Gastroesophageal sphincter (tissue), 4 donors: ENCODE data around the gene LMNTD2. TPM values are rescaled to one million over a fixed set of nuclear protein-coding genes. Genes with fewer than 3 reads are reported as not detected.

ENCODE experiments used
- ATAC-seq: fragments of 150-250 bp; one replicate; pipeline ENCODE4 v1.9.1; 2016; ENCODE audit warnings: mild to moderate bottlenecking, moderate library complexity
- H3K27ac ChIP-seq, 4 donors: fragments of 200-600 bp; sonication (generic) in 3 of 4; 1 replicate in 3 of 4; 2 replicates in 1 of 4; pipeline ENCODE4 v1.5.1; 2016 to 2019
- H3K27me3 ChIP-seq: fragments of 200-600 bp; sonication (generic); one replicate; pipeline ENCODE4 v1.5.1; 2019
- H3K36me3 ChIP-seq, 2 donors: fragments of 200-600 bp; sonication (generic); one replicate each; pipeline ENCODE4 v1.5.1; 2019; ENCODE audit warnings: control low read depth in 1 of 2
- H3K4me1 ChIP-seq, 3 donors: fragments of 200-600 bp; sonication (generic); 1 replicate in 2 of 3; 2 replicates in 1 of 3; pipeline ENCODE4 v1.5.1; 2016 to 2019; ENCODE audit warnings: control low read depth in 2 of 3
- H3K4me3 ChIP-seq, 2 donors: fragments of 200-600 bp; sonication (generic); one replicate each; pipeline ENCODE4 v1.5.1; 2019; ENCODE audit warnings: mild to moderate bottlenecking in 1 of 2, moderate library complexity in 1 of 2
- H3K9me3 ChIP-seq, 3 donors: fragments of 200-600 bp; sonication (generic); one replicate each; pipeline ENCODE4 v1.5.1; 2017 to 2019; ENCODE audit warnings: control low read depth in 2 of 3
- CTCF ChIP-seq, 4 experiments: fragments of 200-600 bp in 2 of 4; fragments of 450-650 bp in 2 of 4; sonication (generic) in 1 of 4; IDR thresholded peaks; one replicate each; pipeline ENCODE4 v1.5.1; 2017 to 2019; ENCODE audit warnings: antibody characterized with exemption in 4 of 4, mild to moderate bottlenecking in 2 of 4, moderate library complexity in 2 of 4
- EP300 ChIP-seq: sonication (generic); formaldehyde crosslinking; IDR thresholded peaks from one replicate; pipeline ENCODE4 v1.6.1; 2017; ENCODE audit warnings: antibody characterized with exemption, mild to moderate bottlenecking
- POLR2A ChIP-seq, 2 donors: fragments of 450-650 bp; IDR thresholded peaks; one replicate each; pipeline ENCODE4 v1.6.1; 2017; ENCODE audit warnings: antibody characterized with exemption in 2 of 2, mild to moderate bottlenecking in 2 of 2, moderate library complexity in 1 of 2
- POLR2AphosphoS5 ChIP-seq: sonication (generic); formaldehyde crosslinking; IDR thresholded peaks from one replicate; pipeline ENCODE4 v1.6.1; 2017; ENCODE audit warnings: antibody characterized with exemption
- WGBS, 2 donors: methylation state at CpG; one replicate each; pipeline ENCODE4 v1.1.5; 2018; ENCODE audit warnings: low coverage in 1 of 2; 5-methylcytosine and 5-hydroxymethylcytosine counted together
- total RNA-seq, 4 donors: library from RNA; depleted of rRNA; stranded (reverse); fragments of >200 nt; gene quantifications; one replicate each; pipeline ENCODE4 v1.1.0, GENCODE V29; 2016

The LMNTD2 gene
- total RNA-seq, 4 donors from 2014 or later = 0.81 to 2.1 (median 1.1) TPM

- Histone ChIP-seq H3K9me3 (no peaks in the 10 kb centered on the region), H3K4me1 (peaks cover 0 to 26% (median 11%) of the 10 kb centered on the region in 3 donors), H3K27ac (peak overlapping the region; percentile 88 to 96 (median 92)), H3K27me3 (no peaks in the 10 kb centered on the region), H3K36me3 (no peaks in the 10 kb centered on the region), H3K4me3 (peak overlapping the region; percentile 67 to 75)
- TF ChIP-seq EP300 (no peak), CTCF (IDR thresholded peaks at IDR 0.05) (no peak), POLR2AphosphoS5 (no peak), POLR2A (IDR thresholded peaks at IDR 0.05) (no peak)
- no CpG with 5 or more reads among the region's 41 CpGs for WGBS, 2 donors
- peak; percentile 13 for ATAC-seq
These were observed 7.2 kb upstream of the LMNTD2 start for GRCh38 chr11:567629-568292.

- Histone ChIP-seq H3K9me3 (no peaks in the 10 kb centered on the region), H3K27me3 (no peaks in the 10 kb centered on the region), H3K4me3 (peak overlapping the region in 1 of 2 donors; percentile 67), H3K36me3 (no peaks in the 10 kb centered on the region), H3K27ac (peak overlapping the region in 3 of 4 donors; percentile 92 to 96 (median 93)), H3K4me1 (peaks cover 0 to 27% (median 11%) of the 10 kb centered on the region in 3 donors)
- no peak for TF ChIP-seq POLR2A (IDR thresholded peaks at IDR 0.05)
- no peak for TF ChIP-seq POLR2AphosphoS5
- no peak for TF ChIP-seq EP300
- TF ChIP-seq CTCF (IDR thresholded peaks at IDR 0.05) = no peak
- WGBS, 2 donors = no CpG with 5 or more reads among the region's 18 CpGs
- no peak for ATAC-seq
These were observed 6.6 kb upstream of the LMNTD2 start for GRCh38 chr11:567011-567628.

DNA sequence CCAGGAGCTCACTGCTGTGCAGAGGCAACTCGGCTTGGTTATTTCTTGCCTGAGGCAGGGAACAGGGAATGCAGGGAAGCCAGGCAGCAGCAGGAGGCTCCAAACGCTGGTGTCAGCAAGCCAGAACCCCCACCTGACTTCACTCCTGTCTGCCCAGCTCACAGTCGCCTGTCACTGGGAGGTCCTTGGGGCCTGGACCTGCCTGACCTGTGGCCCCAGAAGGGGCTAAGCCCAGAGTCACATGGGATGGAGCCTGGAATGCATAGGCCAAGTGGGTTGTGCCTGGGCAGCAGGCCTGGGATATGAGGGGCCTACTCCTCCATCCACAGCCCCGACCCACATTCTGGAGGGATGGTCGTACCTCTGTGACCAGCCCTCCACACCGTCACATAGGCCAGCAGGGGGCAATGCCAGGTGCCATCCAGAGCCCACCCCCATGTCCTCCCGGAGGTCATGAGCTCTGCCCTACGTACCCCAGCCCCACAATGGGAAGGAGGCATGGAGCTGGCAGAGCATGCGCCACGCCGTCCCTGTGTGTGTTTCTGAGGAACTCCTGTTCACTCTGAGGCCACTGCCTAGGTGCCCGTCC is 5.5 kb upstream of the LMNTD2 start:
- WGBS, 2 donors = 74 to 92% methylated on average over 2 to 4 of the region's 12 CpGs
- H3K27ac ChIP-seq = peak overlapping the region in 1 of 4 donors; percentile 19

GRCh38 chr11:563812-564578 is 3.5 kb upstream of the LMNTD2 start:
- H3K27me3 ChIP-seq = peaks cover 9% of the 10 kb centered on the region
- no peak overlapping the region for H3K27ac ChIP-seq
- no CpG with 5 or more reads among the region's 12 CpGs for WGBS, 2 donors
- no peaks in the 10 kb centered on the region for H3K36me3 ChIP-seq
- H3K4me1 ChIP-seq = peaks cover 0 to 40% (median 11%) of the 10 kb centered on the region in 3 donors
- no peak for ATAC-seq
- no peak overlapping the region for H3K4me3 ChIP-seq
- no peaks in the 10 kb centered on the region for H3K9me3 ChIP-seq
- TF ChIP-seq CTCF (IDR thresholded peaks at IDR 0.05) (no peak), EP300 (no peak), POLR2AphosphoS5 (no peak), POLR2A (IDR thresholded peaks at IDR 0.05) (no peak)

More for the DNA sequence above, 5.5 kb upstream of the LMNTD2 start:
- no peak for ATAC-seq
- H3K9me3 ChIP-seq = no peaks in the 10 kb centered on the region
- TF ChIP-seq EP300 = no peak
- TF ChIP-seq POLR2AphosphoS5 = no peak
- no peak for TF ChIP-seq POLR2A (IDR thresholded peaks at IDR 0.05)
- no peak for TF ChIP-seq CTCF (IDR thresholded peaks at IDR 0.05)
- H3K4me1 ChIP-seq = peaks cover 0 to 38% (median 11%) of the 10 kb centered on the region in 3 donors
- H3K4me3 ChIP-seq = no peak overlapping the region
- no peaks in the 10 kb centered on the region for H3K27me3 ChIP-seq
- H3K36me3 ChIP-seq = no peaks in the 10 kb centered on the region
